ENCODE data around the gene PAQR6. TPM values are rescaled to one million over a fixed set of nuclear protein-coding genes. Genes with fewer than 3 reads are reported as not detected.
A peak's percentile ranks its signal among the peaks of the same experiment; 100 is the strongest.

Gene PAQR6
- total and polyA plus RNA-seq, 10 of the 15 experiments (the other 5 are each of a cell fraction or from before 2014, with no cell fraction given): 0.42 to 4.5 (median 1.3) TPM

GRCh38 chr1:156198831-156199349, 49.0 kb downstream of the PAQR6 start (continued):
- TF ChIP-seq SUZ12 (IDR thresholded peaks at IDR 0.05; ENCODE audit: unreplicated experiment) (no peak), TCF3 (IDR thresholded peaks at IDR 0.05; ENCODE audit: borderline replicate concordance, insufficient read depth, low read depth, low read length) (no peak), REST (IDR thresholded peaks at IDR 0.05; ENCODE audit: low read depth, low read length) (no peak), POU2F2 (IDR thresholded peaks at IDR 0.05; ENCODE audit: borderline replicate concordance, low read depth, low read length) (no peak), CREB1 (IDR thresholded peaks at IDR 0.05; ENCODE audit: low read depth) (0 out of 2 replicates have a peak, but pooled peaks have one; percentile 9), PAX8 (IDR thresholded peaks at IDR 0.05) (no peak), ZBTB11 (CRISPR knock-in tag; IDR thresholded peaks at IDR 0.05) (no peak), MYC (IDR thresholded peaks at IDR 0.05; ENCODE audit: insufficient read depth, insufficient read length, insufficient replicate concordance, low read length, severe bottlenecking) (no peak), BCL3 (IDR thresholded peaks at IDR 0.05; ENCODE audit: borderline replicate concordance, insufficient read depth, low read depth, low read length, poor library complexity, severe bottlenecking) (no peak), SRF (IDR thresholded peaks at IDR 0.05; ENCODE audit: low read depth in 2 of 2, low read length in 2 of 2) (no peak), ZNF592 (IDR thresholded peaks at IDR 0.05) (no peak), ZNF384 (IDR thresholded peaks at IDR 0.05; ENCODE audit: borderline replicate concordance, low read depth, low read length) (no peak), IRF4 (IDR thresholded peaks at IDR 0.05; ENCODE audit: low read depth, low read length) (no peak), POLR2AphosphoS2 (IDR thresholded peaks at IDR 0.05; ENCODE audit: low read depth, low read length) (no peak), IRF3 (IDR thresholded peaks at IDR 0.05) (no peak), SMARCA5 (IDR thresholded peaks at IDR 0.05) (no peak)

Measured in GM12878 (cell line).